Endometrium (tissue), 2 donors: ENCODE measurements around the gene PRELID3B.
"Not testable (repeated sequence)": the region's sequence is repeated elsewhere in the genome, so short reads cannot be mapped to it uniquely, and the experiment has no call there.

Source experiments
- FAIRE-seq: peaks from 2 replicates; lab custom pipeline; 2012; peaks lifted over from hg19 to GRCh38; lab: Jason Lieb, UNC
- donor health status: control.
- donor health status: control.

Gene PRELID3B

DNA sequence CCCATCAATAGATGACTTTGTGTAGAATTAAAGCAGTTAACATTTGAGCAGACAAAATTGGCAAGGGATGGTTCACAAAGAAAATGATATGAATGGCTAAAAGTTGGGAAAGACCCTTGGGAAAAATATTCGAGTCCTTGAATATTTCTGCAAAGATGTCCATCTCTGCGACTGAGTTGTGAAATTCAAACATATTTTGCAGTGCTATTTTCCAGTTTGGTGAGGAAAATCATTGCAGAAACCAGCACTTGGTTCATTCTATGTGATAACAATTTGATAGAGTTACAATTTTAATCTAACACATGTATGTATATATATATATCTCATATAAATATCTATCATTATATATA, 6.1 kb upstream of the PRELID3B start:
- no peak for FAIRE-seq

GRCh38 chr20:59047938-59048680, 5.5 kb upstream of the PRELID3B start:
- FAIRE-seq = no peak

GRCh38 chr20:59046862-59047261, 4.3 kb upstream of the PRELID3B start:
- FAIRE-seq = no peak

GRCh38 chr20:59044796-59045195, 2.2 kb upstream of the PRELID3B start:
- FAIRE-seq = no peak

- FAIRE-seq = no peak
Measured at GRCh38 chr20:59044295-59044694, 1.7 kb upstream of the PRELID3B start.

DNA sequence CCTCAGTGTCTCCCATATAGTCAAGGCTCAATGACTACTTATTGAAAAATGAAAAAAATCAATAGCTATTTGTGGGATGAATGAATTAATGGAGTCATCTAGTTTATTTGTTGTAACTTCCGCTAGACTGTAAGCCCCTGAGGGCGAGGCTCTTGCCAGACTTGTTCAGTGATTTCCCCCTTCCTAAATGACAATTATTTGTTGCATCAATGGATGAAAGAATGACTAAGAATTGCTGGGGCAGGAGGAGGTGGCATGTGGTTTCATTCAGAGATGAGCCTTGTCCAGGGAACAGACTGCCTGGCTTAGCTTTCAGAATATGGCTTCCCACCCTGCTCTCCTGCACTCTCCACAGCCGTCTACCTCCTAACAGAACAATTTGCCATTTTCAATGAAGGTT, 1.1 kb upstream of the PRELID3B start:
- FAIRE-seq = no peak

- FAIRE-seq = no peak
Measured at GRCh38 chr20:59042796-59043631, 428 bp upstream of the PRELID3B start.

GRCh38 chr20:59041487-59041886, 1.1 kb downstream of the PRELID3B start:
- not testable (repeated sequence) for FAIRE-seq

GRCh38 chr20:59040667-59041066, 1.9 kb downstream of the PRELID3B start:
- FAIRE-seq = no peak

GRCh38 chr20:59039233-59039632, 3.4 kb downstream of the PRELID3B start:
- no peak for FAIRE-seq

DNA sequence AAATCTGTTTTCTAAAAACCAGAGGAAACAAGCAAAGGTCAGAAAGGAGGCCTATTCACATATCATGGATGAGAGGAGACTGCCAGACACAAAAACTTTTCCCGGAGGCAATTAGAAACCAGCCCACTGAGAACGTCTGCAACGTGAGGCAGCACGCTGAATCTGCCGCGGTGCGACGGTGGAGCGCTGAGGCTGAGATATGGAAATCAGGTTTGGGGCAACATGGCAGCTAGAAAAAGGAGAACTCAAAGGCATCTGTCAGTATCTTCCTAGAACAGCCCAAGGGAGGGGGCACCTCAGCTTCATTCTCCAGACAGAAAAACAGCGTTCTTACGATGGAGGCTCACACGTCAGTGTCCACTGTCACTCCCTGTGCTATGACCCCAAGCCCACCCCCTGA, 5.2 kb downstream of the PRELID3B start:
- no peak for FAIRE-seq

DNA sequence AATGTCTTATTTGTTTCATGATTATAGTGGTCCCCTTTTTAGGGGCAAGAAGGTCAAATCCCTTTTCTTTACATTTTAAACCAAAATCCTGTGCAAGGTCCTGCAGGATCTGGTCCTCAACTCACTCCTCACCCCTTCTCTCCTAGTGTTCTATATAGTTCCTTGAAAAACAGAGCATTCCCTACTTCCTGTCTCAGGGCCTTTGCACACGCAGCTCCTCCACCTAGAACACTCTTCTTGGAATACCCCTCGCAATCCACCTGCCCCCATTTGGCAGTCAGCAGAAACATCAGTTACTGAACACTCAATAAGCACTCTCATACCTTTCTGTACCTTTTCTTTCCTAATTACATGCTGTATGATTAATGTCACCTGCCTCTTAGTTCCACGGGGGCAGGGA, 7.2 kb downstream of the PRELID3B start:
- FAIRE-seq = no peak

- FAIRE-seq = no peak
Measured at GRCh38 chr20:59033616-59034165, 8.9 kb downstream of the PRELID3B start.

GRCh38 chr20:59033093-59033492, 9.5 kb downstream of the PRELID3B start:
- no peak for FAIRE-seq

DNA sequence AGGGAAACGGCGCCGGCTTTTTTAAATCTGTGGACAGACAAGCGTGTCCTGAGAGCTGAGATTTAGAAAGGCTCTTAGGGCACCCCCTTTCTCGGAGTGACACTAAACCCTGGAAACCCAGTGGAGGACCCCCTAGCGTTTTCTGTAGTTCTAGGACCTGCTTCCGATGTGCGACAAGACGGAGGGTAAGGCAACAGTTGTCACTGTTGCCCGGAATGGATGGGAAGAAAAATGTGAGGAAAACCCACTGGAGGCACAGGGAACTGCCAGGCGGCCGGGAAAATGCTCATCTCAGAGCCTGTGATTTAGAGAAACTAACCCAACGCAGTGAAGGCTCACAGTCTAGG, 9.9 kb downstream of the PRELID3B start:
- no peak for FAIRE-seq

DNA sequence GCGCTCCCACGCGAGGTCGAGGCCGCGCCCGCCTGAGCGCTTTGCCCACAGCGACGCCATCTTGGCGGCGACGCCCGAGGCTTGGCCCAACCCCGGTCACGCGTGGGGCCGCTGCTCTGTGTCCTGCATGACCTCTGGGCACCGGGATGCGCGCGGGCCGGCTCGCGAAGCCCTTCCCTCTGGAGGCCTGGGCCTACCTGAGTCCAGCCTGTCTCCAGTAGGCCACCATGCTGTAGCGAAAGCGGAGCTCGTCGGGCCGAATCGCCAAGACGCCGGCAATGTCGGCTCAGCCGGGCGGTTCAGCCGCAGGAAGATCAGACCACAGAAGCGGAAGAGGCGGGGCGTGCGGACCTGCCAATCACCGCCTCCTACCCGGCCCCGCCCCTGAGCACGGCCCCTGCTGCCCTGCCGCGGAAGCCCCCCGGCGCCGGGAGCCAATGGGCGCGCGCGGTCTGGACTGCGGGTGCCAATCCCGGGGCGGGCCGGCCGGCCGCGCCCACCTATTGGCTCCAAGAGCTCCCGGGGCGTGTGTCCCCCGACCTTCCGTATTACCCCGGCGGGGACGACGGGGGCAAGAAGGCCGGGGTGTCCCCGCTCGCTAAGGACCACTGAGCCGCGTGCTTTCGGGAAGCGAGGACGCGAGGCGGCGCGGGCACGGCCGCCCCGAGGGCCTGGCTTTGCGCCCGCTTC, 10.4 kb downstream of the PRELID3B start, which contains the start of gene ATP5F1E:
ATP5F1E (minus strand) TSS at position 313 of the 690 bp plus-strand sequence; CDS start at position 229, 84 bp downstream.
- no peak for FAIRE-seq

DNA sequence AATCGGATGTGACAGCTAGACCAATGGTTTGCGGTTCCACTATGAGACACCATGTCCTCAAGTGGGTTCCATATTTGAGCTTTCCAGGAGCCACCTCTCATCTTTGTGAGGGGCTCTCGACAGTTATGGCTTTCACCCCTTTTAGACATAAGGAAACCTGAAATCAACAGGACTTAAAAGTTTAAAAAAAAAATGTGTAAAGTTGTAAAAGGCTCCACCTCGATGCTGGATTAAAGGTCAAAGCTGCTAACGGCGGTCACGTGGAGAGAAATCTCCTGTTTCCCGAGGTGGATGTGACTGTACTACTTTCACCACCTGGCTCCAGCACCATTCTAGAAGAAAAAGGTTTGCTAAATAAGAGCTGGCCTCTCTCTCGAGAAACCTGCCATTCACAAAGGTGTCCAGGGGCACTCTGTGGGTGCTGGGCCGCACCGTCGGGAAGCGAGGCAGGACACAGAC, 11.0 kb downstream of the PRELID3B start:
- FAIRE-seq = no peak

DNA sequence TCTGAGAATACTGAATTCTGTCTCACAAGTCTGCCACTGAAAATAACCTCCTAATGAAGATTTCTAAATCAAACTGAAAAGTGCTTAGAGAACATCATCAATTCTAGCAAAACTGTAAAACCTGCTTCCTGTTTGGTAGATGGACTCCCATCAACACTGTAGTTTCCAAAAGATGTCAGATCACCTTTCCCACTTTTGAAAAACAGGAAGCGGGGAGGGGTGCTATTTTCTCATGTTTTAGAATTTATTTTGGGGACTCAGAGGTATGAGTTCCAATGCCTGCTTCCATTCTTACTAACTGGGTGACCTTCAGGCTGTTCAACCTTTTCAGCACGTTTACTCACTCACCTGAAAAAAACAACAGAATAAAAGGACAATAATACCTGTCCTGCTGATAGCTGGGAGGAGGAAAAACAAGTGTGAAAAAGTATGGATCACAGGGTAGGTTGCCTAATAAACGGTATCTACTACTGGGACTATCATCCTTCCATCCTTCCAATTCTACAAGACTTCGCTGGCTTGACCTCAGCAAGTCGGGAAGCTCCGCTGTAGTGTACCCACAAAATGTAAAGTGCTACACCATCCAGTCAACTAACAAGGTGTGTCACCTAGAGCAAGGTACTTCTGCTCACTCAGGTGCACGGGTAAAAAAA, 11.5 kb downstream of the PRELID3B start:
- no peak for FAIRE-seq

- no peak for FAIRE-seq
Measured at GRCh38 chr20:59028812-59029211, 13.8 kb downstream of the PRELID3B start.

- no peak for FAIRE-seq
Measured at GRCh38 chr20:59027741-59028320, 14.8 kb downstream of the PRELID3B start.

DNA sequence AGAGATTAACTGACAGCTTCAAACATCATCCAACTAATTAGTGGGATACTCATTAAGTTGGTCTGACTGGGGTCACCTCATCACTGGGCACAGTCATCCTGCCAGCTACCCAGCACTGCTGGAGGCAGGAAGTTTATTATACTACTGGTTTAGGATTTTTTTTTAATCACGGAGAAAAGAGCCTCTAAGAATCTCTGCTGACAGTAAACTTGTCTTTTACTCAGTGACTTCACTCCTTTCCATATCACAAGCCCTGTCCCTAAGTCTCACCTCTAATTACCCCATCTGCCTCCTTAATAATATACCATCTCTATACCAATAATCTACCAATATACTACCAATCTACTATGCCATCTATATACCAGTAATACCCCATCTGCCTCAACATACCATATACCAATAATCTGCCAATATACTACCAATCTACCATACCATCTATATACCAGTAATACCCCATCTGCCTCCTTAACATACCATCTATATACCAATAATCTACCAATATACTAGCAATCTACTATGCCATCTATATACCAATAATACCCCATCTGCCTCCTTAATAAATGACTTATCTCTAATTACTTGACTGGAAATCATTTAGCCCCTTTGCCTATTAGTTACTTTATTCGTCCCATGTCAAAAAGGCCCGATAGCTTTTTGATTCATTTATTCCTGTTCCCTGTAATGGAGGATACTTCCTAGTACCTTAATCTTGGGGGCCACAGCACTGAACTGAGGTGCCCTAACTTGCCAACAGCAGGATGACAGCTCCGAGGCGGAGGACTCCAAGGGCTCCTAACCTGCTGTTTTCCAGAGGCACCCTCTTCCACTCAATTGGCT, 15.5 kb downstream of the PRELID3B start:
- no peak for FAIRE-seq
